Stimulated activated naive CD4-positive, alpha-beta T cell treated with Interleukin-2 at 50 U/mL for 16 hours (primary cell): ENCODE measurements around the gene RCSD1.

Source experiments
- DNase-seq: peaks from one replicate; lab custom pipeline; 2025; lab: John Stamatoyannopoulos, UW

RCSD1 gene

DNA sequence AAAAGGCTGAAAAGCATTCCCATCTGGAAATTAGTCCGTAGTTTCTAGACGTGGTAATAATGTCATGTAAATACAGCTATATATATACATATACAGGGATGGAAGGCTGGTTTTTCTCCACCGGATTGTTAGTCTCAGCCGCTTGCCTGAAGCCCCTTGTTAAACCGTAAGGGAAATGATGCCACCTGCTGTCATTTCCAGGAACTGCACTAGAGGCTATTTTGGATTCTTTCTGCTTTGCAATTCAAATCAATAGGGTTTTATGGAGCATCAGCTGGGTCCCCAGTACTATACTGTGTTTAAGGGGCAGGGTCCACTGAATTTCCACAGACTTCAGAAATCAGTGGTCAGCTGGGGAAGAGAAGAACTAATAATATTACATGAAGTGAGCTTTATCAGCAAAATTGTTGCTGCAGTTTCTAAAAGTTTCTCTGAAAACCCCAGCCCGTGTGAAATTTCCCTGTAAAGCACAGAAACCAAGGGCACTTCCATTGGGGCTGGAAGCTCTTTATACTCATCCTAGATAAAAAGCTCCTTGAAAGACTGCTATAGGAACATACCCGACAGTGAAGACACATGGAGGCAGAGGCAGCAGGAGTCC lies 58.0 kb downstream of the RCSD1 start:
- peak; percentile 63 for DNase-seq

DNA sequence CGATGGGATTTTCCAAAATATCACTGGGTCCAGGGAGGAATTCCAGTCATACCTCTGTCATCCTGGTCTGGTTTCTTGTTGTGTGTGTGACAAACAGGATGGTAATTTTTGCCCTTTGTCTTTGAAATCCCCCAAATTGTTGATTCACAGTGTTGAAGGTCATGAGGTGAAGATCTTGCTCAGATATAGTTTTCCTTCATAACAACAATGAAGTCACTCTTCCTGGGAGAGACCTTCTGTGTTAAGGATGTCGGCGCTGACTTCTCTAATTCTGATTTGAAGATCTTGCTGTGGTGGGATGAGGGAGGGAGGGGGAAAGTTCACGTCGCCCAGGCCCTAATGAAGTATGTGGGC lies 59.5 kb downstream of the RCSD1 start:
- no peak for DNase-seq

DNA sequence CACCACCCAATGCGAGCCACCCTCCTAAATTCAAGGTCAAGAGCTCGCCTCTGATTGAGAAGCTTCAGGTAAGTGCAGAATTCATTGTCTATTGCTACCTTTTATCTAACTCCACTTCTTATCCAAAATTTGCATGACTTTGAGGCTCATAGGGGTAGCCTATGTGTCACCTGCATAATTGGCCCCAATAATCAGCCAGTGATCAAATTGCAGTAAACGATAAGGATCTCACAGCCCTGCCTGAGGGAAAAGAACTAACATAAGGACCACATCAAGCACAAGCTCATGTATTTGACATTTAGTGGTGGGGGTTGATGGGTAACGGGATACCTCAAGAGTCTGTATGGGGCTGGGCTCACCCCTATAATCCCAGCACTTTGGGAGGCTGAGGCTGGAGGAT lies 60.0 kb downstream of the RCSD1 start:
- no peak for DNase-seq

DNA sequence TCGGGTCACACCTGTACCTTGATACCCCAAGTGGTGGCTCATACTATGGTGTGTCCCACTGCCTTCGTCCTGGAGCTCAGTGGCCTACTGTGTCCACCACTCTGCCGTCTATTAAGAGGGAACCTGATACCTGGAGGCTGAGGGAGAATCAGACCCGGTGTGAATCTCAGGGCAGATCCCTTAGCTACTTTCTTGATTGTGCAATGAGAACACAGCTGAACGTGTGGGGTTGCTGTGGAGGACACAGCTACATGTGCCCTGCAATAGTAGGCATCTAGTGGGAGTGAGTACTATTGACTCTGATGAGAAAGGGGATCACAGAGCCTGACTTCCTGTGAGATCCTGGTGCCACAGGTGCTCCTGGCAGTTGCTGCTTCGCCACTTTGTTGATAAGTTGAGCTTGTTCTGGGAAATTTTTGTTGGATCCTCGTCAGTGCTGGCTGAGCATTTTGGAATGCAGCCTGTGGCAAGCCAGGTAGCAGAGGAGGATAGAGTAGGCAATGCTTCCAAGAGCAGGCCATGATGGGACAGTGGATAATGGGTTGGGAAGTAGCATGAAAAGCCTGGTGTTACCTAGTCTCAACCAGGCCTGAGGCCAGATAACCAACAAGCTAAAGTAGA lies 63.5 kb downstream of the RCSD1 start:
- no peak for DNase-seq

DNA sequence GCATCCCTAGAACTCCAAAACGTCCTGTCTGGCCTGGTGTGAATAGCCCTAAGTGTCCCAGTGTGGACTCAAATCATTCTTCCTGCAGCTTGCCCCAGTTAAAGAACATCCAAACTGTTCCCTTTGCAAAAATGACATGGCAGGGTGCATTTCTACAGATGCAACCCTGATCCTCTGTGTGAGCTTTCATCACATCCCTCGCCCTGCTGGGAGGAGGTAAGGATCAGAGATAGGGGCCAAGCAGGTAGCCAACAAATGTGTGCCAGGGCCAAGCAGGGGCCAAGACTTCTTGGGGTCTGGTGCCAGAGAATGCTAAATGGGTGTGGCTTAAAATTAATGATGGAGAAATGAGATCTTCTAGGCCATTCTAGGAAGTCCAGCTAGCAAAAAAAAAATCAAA lies 64.7 kb downstream of the RCSD1 start:
- no peak for DNase-seq

DNA sequence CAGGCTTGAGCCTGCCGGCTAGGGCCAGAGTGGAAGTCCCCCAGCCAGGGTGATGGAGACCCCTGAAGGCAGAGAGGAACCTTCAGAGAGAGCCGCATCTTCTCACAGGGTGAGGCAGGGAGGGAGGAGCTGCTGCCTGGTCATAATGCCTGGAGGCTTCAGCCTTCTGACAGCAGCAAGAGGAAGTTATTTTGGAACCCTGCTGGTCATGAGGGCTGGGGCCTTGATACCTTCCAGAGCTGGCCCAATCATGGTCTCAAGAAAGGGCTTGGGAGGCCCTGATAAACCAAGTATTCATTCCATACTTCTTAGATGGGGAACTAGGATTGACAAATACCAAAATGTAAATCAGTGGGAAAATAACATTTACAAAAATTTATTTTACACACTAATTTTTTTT lies 65.1 kb downstream of the RCSD1 start:
- DNase-seq: no peak

DNA sequence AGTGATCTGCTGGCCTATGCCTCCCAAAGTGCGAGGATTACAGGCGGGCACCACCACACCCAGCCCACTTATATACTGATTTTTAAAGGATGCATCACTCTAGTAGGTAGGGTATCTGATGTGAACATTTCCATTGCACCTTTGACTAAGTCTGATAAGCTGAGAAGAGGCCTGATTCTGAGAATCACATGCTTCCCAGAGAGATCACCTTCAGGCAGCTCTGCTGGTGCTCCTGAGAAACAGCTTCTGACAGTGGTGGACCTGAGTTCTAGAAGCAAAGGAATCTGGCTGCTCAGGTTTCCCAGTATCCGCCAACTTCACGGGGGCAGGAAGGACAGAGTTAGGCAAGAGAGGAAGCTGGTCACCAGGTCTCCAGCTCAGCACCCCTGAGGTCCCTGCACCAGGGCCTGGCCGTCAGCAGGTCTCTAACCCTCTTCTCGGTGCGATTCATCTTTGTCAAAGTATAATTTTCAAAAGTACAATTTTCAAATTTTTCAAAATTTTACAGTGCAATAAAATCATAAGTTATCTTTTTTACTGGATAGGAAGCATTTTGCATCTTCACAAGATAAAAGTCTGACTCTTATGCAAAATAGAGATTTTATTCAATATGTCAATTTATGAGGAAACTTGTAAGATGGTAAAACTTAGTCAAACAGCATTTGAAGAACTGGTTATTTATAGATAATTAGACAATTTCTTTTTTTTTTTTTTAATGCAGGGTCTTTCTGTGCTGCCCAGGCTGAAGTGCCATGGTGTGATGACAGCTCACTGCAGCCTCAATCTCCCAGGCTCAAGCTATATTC lies 65.9 kb downstream of the RCSD1 start:
- DNase-seq: no peak

DNA sequence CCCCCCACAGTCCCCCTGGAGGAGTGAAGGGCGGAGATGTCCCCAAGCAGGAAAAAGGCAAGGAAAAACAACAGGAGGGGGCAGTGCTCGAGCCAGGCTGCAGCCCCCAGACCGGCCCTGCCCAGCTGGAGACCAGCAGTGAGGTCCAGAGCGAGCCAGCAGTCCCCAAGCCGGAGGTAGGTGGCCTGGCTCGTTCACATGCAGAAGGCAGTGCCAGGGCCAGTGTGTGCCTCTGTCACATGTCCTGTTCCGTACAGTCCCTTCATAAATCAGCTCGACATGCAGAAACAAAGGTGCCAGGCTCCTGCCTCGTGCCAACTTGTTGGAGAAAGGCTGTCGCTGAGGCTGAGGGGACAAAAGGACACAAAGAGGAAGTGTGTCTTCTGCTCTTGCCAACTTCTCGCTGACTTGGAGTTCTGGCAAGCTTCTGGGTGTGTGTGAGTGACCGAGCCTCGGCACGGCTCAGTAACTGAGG lies 67.7 kb downstream of the RCSD1 start:
- no peak for DNase-seq

DNA sequence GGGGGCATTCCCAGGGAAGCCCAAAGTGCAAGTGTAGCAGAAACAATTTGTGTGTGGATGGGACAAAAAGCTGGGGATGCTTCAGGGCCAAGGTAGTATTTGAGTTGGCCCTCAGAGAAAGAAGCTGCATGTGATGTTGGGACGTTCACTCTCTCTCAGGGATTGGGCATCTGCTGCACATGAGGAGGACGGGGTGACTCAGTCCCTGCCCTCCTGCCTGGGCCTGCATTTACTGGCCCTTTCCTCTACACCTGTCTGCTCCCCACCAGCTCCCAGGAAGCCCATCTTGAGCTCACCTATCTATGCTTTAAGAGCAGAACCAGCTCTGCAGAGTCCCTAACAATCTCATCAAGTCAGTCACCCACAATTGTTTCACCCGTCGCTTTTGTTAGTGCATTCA lies 68.3 kb downstream of the RCSD1 start:
- no peak for DNase-seq

DNA sequence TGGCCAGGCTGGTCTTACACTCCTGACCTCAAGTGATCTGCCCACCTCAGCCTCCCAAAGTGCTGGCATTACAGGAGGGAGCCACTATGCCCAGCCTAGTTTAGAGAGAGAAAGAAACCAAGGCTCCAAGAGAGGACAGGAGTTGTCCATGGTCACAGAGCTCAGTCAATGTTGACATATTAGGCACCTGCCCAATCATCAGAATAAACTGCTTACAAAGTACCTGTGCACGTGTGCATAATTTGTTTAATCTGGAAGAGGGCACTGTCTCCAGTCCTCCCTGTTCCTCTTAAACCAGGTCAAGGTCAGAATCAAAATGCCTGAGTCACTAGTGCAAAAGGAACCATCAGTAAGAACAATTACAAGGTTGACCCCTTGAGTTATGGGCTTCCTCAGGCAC lies 71.5 kb downstream of the RCSD1 start:
- DNase-seq: no peak

DNA sequence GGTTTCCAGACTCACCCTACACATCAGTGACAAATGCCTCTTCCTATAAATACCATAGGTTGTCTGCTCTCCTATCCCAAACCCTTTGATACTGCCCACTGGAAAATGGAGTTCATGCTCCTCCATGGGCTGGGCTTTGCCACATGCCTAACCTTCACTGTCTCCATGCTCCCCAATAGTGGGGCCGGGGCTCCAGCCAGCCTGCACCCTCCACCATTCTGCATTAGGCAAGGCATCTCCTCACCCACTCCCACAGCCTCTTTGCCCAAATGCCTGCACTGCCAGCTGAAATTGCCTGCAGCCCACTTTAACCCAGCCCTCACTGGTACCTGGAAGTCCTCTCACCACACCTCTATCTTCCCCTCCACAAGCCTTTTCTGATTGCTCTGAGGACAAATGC lies 73.5 kb downstream of the RCSD1 start:
- no peak for DNase-seq

DNA sequence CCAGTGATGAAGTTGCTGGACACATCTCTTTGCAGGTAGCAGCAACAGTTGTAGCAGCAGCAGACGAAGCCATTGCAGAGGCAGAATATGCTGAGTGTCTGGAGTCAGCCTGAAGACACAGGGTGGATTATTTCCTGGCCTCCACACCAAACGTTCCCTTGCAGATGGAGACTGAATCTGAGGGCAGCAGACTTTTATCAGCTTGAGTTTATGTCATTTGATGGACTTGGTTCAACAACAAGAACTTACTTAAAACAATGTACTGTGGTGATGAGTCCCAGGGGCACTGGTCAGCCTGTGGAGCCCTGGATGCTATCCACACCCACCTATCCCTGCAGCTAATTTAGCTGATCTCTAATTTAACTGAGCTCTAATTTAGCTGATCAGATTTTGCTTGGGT lies 74.7 kb downstream of the RCSD1 start:
- DNase-seq: no peak

DNA sequence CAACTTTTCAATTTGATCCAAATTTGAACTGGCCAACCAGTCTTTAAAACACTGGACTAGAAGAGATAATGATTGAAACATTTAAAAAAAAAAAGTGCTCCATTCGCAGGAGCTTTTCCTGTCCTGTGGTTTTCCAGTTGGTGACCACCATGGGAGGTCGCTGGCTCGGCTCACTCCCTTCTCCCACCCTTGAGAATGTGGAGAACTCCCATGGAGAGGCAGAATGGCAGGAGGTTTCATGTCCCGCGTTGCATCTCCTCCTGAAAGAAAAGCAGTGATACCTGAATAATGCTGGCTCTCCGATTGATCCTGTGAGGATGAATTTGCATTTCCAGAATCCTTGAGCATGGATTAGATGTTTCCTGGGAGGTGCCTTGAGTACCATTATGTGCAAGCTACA lies 75.2 kb downstream of the RCSD1 start:
- no peak for DNase-seq

DNA sequence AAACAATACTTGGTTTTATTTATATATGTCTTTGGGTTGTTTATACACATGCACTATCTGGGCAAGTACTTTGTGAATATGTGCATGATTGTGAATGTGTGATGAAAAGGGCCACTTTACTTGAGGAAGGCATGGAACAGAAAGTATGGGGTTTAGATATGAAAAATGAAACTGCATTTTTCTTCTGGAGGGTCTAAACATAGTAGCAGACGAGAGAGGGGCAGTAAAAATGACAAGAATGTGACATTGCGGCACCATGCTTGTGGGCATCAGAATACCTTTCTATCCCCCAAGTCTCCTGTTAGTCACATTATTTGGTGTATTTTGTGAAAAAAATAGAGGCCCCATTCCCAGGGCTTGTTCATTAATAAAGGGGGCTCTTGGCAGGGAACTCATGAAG lies 76.3 kb downstream of the RCSD1 start:
- no peak for DNase-seq

DNA sequence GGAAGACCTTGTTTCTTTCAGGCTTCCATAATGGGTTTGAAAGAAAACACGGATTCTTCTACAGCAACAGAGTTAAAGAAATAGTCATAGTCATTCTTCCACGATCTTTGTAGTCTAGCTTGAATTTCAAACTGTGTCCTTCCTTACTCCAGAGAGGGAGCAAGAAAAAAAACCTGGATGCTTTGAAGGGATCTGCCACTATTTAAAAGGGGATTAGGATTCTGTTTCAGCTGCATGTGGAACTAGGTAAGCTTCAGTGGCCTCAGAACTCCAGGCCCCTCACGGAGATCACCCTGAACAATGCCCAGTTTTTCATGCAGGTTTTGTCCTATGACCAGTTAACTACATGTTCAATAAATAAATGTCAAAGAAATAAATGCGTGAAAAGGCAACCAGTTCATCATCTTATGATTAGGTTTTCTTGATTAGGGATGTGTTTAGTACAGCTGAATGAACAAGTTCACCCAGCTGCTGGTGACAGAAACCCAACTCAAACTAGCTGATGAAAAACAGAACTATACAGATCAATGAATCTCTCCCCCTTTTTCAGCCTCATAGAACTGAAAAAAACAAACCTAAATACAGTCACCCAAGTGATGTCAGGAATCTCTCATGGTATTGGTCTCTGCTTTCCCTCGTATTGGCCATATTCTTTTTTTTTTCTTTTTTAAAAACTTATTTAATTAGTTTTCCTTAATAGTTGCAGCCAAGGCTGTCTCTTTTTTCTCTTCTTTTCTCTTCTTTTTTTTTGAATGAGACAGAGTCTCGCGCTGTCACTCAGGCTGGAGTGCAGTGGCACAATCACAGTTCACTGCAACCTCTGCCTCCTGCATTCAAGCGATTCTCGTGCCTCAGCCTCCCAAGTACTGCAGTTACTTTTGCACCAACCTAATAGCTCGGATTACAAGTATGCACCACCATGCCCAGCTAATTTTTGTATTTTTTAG lies 77.2 kb downstream of the RCSD1 start:
- DNase-seq: no peak

DNA sequence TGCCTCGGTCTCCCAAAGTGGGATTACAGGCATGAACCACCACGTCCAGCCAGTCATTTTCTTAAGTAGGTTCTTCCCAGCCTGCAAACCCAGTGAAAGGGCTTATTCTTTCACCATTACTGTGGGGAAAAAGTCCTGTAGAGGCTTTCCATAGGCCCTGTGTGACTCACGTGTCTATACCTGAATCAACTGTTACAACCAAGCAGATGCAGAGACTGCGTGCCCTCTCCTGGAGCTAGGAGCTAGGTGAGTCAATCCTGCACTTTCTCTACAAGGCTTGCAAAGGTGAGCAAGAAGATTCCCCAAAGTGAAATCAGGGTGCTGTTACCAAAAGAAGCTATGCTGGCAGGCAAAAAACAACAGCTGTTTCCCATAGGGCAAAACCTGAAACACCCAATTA lies 77.9 kb downstream of the RCSD1 start:
- DNase-seq: no peak

DNA sequence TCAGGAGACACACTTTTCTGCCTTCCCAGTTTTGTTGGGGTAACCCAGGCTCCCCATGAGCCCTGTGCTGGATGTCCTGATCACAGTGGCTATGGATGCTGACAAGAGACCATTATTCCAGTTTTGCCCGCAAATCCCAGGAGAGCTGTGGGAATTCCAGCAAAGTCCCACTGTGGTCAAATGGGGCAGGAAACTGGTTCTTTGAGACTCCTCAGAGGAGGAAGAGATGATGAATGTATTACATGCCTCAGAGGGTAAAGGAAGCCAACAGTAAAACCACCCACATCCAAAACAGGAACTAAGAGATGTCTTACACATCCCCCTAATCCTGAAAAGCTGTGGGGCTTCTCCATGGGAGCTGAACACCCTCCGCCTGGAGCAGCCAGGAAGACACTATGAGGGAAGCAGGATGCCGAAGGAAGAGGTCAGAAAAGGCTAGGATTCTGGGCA lies 78.9 kb downstream of the RCSD1 start:
- DNase-seq: no peak

DNA sequence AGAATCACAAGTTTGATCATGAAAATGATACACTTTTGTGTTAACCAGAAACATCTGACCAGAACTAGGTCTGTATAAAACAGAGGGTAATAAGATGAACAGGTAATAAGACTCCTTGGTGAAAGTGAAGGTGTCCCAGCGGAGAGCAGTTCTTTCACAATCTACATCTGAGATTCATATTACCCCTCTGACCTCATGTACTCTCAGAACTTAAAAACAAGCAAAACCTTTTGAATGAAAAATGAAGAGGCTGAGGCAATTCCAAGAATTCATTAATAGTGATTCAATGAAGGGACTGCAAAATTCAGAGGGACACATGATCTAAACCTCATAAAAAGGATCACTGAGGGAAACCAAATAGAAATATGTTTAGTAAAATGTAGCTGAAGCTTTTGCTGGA lies 80.8 kb downstream of the RCSD1 start:
- no peak for DNase-seq

DNA sequence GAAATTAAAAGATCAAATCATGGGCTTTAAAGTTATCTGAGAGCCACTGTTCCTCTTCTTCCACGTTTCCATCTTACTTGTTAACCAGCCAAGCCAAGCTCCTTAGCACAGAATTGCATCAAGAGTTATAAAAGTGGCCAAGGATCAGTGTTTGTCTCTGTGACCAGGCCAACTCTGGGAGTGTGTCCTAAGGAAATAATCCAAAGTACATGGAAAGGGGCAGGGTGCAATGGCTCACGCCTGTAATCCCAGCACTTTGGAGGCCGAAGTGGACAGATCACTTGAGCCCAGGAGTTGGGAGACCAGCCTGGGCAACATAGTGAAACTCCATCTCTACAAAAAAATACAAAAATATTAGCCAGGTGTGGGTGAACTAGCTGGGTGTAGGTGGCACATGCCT lies 81.8 kb downstream of the RCSD1 start:
- DNase-seq: no peak

DNA sequence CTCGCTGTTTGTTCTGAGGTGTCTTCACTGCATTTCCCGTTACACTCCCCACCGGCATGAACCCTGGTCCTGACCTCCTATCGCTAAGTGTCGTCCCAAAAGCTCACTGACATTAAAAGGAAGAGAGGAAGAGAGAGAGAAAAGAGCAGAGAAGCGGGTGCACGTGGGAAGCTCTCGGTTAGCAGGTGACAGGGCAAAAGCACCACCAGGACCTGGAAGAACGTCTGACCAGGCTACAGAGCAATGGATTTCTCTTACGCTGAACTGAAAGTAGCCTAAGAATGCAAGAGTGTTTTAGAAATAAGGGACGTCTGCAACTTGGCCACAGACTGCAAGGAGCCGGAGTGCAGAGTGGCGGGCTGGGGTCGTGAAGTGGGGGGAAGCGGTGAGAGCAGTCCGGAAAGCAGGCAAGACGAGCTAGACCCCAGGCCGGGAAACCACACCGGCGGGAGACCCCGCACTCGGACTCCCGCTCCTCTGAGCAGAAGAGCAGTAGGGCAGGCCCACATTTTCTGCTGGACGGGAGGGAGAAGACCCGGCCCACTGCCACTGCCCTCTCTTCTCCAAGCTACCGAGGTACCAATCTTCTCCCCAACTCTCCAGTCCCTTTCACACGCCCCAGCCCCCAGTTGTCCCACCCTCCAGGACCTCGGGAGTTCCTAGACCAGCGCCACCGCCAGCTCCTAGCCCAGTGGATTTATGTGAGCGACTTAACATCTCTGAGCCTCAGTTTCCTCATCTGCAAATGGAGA lies 83.5 kb downstream of the RCSD1 start:
- peak; percentile 4 for DNase-seq

DNA sequence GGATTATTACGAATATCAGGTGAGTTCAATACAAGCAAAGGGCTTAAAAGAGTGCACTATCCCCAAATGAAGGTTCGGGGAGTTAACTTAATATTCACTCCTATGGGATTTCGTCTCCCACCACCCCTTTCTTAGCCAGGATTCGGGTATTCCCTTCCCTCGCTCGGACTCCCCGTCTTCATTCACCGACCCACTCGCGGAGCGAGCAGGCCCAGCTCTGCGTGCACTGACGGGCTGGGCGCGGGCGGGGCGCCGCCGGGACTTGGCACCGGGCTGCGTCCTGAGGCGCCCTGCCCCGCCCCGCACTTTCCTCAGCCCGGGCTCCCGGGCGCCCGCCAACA lies 84.0 kb downstream of the RCSD1 start:
- DNase-seq: no peak
